Sigmoid colon (tissue), 4 donors: ENCODE results near the gene RAX2.

ENCODE experiments used
- EP300 ChIP-seq, 4 donors: sonication (generic); formaldehyde crosslinking; IDR thresholded peaks; one replicate each; pipeline ENCODE4 v1.6.1; 2017; ENCODE audit warnings: antibody characterized with exemption in 4 of 4
- TF ChIP-seq, protein P1 (sequence below), 4 experiments: fragments of 450-650 bp in 3 of 4; fragments of 200-600 bp in 1 of 4; IDR thresholded peaks; one replicate each; pipeline ENCODE4 v1.5.1; 2016 to 2019; ENCODE audit warnings: antibody characterized with exemption in 4 of 4, mild to moderate bottlenecking in 3 of 4, moderate library complexity in 2 of 4

DNA sequence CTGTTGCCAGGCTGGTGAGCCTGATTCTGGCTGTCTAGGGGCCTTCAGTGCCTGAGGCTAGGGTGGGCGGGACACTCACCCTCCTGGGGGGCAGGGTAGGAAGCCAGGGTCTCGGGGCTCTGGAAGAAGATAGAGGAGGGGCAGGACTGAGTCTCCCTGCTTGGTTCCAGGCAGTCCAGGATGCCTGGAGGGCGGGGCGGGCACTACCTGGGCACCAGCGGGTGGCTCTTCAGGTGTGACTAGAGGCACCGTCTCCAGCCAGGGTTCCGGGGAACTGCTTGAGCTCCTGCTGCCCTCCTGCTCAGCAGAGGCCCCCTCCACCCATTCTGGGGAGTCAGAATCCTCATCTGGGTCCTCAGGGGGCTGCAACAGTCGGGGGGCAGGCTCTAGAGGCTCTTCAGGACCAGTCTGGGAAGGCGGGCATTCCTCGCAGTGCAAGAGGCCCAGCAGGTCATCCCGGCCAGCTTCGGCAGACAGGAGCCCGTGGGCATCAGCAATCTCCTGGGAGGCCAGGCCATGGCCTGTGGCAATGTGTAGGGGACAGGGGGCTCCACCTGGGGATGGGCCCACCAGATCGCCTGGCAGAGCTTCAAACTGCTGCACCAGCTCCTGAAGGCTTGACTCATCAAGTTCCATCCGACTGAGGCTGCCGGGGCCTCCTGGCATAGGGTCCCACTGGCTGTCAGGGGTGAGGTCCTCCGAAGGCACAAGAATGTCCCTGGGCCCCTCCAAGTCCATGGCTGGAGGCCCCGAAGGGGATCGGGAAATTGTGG, 12.4 kb downstream of the RAX2 start:
- TF ChIP-seq EP300 (IDR thresholded peaks at IDR 0.05), result no peak
- TF ChIP-seq, protein P1, sequence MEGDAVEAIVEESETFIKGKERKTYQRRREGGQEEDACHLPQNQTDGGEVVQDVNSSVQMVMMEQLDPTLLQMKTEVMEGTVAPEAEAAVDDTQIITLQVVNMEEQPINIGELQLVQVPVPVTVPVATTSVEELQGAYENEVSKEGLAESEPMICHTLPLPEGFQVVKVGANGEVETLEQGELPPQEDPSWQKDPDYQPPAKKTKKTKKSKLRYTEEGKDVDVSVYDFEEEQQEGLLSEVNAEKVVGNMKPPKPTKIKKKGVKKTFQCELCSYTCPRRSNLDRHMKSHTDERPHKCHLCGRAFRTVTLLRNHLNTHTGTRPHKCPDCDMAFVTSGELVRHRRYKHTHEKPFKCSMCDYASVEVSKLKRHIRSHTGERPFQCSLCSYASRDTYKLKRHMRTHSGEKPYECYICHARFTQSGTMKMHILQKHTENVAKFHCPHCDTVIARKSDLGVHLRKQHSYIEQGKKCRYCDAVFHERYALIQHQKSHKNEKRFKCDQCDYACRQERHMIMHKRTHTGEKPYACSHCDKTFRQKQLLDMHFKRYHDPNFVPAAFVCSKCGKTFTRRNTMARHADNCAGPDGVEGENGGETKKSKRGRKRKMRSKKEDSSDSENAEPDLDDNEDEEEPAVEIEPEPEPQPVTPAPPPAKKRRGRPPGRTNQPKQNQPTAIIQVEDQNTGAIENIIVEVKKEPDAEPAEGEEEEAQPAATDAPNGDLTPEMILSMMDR (IDR thresholded peaks at IDR 0.05), result no peak
